Suppressor macrophage treated with lipopolysaccharide for 4 hours (primary cell): ENCODE results near the gene SLIT3.

Experiments used
- DNase-seq: peaks from one replicate; pipeline ENCODE4 v3.0.0-alpha.2; 2020

Gene SLIT3

GRCh38 chr5:169098331-169099121, 202.4 kb downstream of the SLIT3 start:
- no peak for DNase-seq

GRCh38 chr5:169097374-169098326, 203.3 kb downstream of the SLIT3 start:
- no peak for DNase-seq

- no peak for DNase-seq
Measured at GRCh38 chr5:169095976-169096375, 205.0 kb downstream of the SLIT3 start.

GRCh38 chr5:169095410-169095960, 205.5 kb downstream of the SLIT3 start:
- no peak for DNase-seq

GRCh38 chr5:169094586-169095409, 206.1 kb downstream of the SLIT3 start:
- no peak for DNase-seq

GRCh38 chr5:169091396-169091980, 209.5 kb downstream of the SLIT3 start:
- DNase-seq: no peak

- no peak for DNase-seq
Measured at GRCh38 chr5:169089343-169089742, 211.6 kb downstream of the SLIT3 start.

- DNase-seq: no peak
Measured at GRCh38 chr5:169088028-169088725, 212.8 kb downstream of the SLIT3 start.

- DNase-seq: no peak
Measured at GRCh38 chr5:169085636-169086035, 215.3 kb downstream of the SLIT3 start.

GRCh38 chr5:169085212-169085611, 215.7 kb downstream of the SLIT3 start:
- DNase-seq: no peak

- DNase-seq: no peak
Measured at GRCh38 chr5:169084775-169085174, 216.2 kb downstream of the SLIT3 start.

GRCh38 chr5:169083394-169084018, 217.4 kb downstream of the SLIT3 start:
- no peak for DNase-seq

- no peak for DNase-seq
Measured at GRCh38 chr5:169081000-169081724, 219.8 kb downstream of the SLIT3 start.

- no peak for DNase-seq
Measured at GRCh38 chr5:169080448-169080911, 220.5 kb downstream of the SLIT3 start.

GRCh38 chr5:169079697-169080096, 221.2 kb downstream of the SLIT3 start:
- no peak for DNase-seq

- no peak for DNase-seq
Measured at GRCh38 chr5:169074839-169075238, 226.1 kb downstream of the SLIT3 start.

GRCh38 chr5:169072233-169072632, 228.7 kb downstream of the SLIT3 start:
- DNase-seq: no peak

- no peak for DNase-seq
Measured at GRCh38 chr5:169070413-169070812, 230.5 kb downstream of the SLIT3 start.

- DNase-seq: no peak
Measured at GRCh38 chr5:169067751-169068173, 233.2 kb downstream of the SLIT3 start.

GRCh38 chr5:169065400-169065799, 235.5 kb downstream of the SLIT3 start:
- no peak for DNase-seq
